CD4-positive, alpha-beta T cell treated with Interleukin-1 beta for 1 hour (primary cell): ENCODE measurements around the gene MED16.
"Not testable (repeated sequence)": the region's sequence is repeated elsewhere in the genome, so short reads cannot be mapped to it uniquely, and the experiment has no call there.

ENCODE experiments used
- DNase-seq, 2 donors: peaks; one replicate each; pipeline ENCODE4 v3.0.0-alpha.2; 2020 to 2022

Gene MED16

GRCh38 chr19:823565-824121 is 69.3 kb downstream of the MED16 start:
- DNase-seq = no peak

- DNase-seq = no peak
These were observed 71.0 kb downstream of the MED16 start, which contains the start of gene PLPPR3 for GRCh38 chr19:821825-822503. TSS of gene PLPPR3 (minus strand) at chr19:821955. CDS start at chr19:821559, 396 bp downstream.

GRCh38 chr19:821231-821824 is 71.7 kb downstream of the MED16 start:
- no peak for DNase-seq

- DNase-seq = not testable (repeated sequence)
These were observed 72.8 kb downstream of the MED16 start for GRCh38 chr19:820212-820611.
